Natural killer cell (primary cell): ENCODE measurements around the gene PSPN. TPM values are rescaled to one million over a fixed set of nuclear protein-coding genes. Genes with fewer than 3 reads are reported as not detected.
A peak's percentile ranks its signal among the peaks of the same experiment; 100 is the strongest.

Source experiments
- ATAC-seq, 3 donors: fragments of 150-1000 bp in 2 of 3; fragments of 200-7000 bp in 1 of 3; cut with Tn5 transposase; 1 replicate in 1 of 3; 2 replicates in 2 of 3; pipeline ENCODE4 v1.10.0; 2021; ENCODE audit warnings: mild to moderate bottlenecking in 2 of 3, moderate library complexity in 2 of 3
- DNase-seq, 2 donors: peaks; one replicate each; pipeline versions ENCODE4 v3.0.0 to v3.0.0-alpha.2; 2013 to 2021; ENCODE audit warnings: mixed read lengths in 1 of 2
- H3K27ac ChIP-seq: one replicate; pipeline ENCODE4 v1.5.1; 2013; ENCODE audit warnings: mild to moderate bottlenecking, low read length
- H3K27me3 ChIP-seq: one replicate; pipeline ENCODE4 v1.6.1; 2013; ENCODE audit warnings: low read length; ENCODE audit not compliant: control insufficient read depth, insufficient read depth
- H3K36me3 ChIP-seq: one replicate; pipeline ENCODE4 v1.6.1; 2013; ENCODE audit warnings: low read length; ENCODE audit not compliant: control insufficient read depth, insufficient read depth
- H3K4me1 ChIP-seq: one replicate; pipeline ENCODE4 v1.6.1; 2013; ENCODE audit warnings: low read length; ENCODE audit not compliant: control insufficient read depth, insufficient read depth
- H3K4me3 ChIP-seq: one replicate; pipeline ENCODE4 v1.5.1; 2013; ENCODE audit warnings: low read length
- H3K9me3 ChIP-seq: one replicate; pipeline ENCODE4 v1.6.1; 2013; ENCODE audit warnings: low read length; ENCODE audit not compliant: control insufficient read depth, insufficient read depth
- H3K27ac Mint-ChIP-seq, 2 donors: one replicate each; pipeline ENCODE4 v1.8.0; 2022; ENCODE audit warnings: mild to moderate bottlenecking in 2 of 2, mixed read lengths in 2 of 2, moderate library complexity in 1 of 2
- H3K27me3 Mint-ChIP-seq, 2 donors: one replicate each; pipeline ENCODE4 v1.8.0; 2022; ENCODE audit warnings: low read depth in 2 of 2, mixed read lengths in 2 of 2
- H3K36me3 Mint-ChIP-seq: one replicate; pipeline ENCODE4 v1.8.0; 2022; ENCODE audit warnings: mixed read lengths
- H3K4me1 Mint-ChIP-seq, 2 donors: one replicate each; pipeline ENCODE4 v1.8.0; 2022; ENCODE audit warnings: mixed read lengths in 2 of 2
- H3K4me3 Mint-ChIP-seq: one replicate; pipeline ENCODE4 v1.8.0; 2022; ENCODE audit warnings: mild to moderate bottlenecking, moderate library complexity, mixed read lengths
- H3K9me3 Mint-ChIP-seq, 2 donors: one replicate each; pipeline ENCODE4 v1.8.0; 2022; ENCODE audit warnings: mixed read lengths in 2 of 2
- WGBS: methylation state at CpG from one replicate; pipeline ENCODE4 v1.1.7; 2013; ENCODE audit warnings: missing lambda C conversion rate; ENCODE audit not compliant: insufficient coverage; 5-methylcytosine and 5-hydroxymethylcytosine counted together
- intact Hi-C: fragments of 100-400 bp; cut with micrococcal nuclease; formaldehyde crosslinking; loops from one replicate; pipeline ENCODE4 v1.14.2; 2022
- total RNA-seq, 4 donors: library from RNA; stranded (reverse); fragments of 120-200 nt in 1 of 4; gene quantifications; one replicate each; pipeline versions ENCODE4 v1.2.3 to v1.2.4, GENCODE V29; 2013 to 2022
- TF ChIP-seq, protein P1 (sequence below): fragments of 200-600 bp; IDR thresholded peaks from one replicate; pipeline ENCODE4 v1.8.0; 2022; ENCODE audit warnings: antibody characterized with exemption

PSPN gene
- total RNA-seq, 3 donors from 2014 or later (not counting 1 experiment from before 2014, with no cell fraction given) = 0.82 to 1.1 (median 1.0) TPM

DNA sequence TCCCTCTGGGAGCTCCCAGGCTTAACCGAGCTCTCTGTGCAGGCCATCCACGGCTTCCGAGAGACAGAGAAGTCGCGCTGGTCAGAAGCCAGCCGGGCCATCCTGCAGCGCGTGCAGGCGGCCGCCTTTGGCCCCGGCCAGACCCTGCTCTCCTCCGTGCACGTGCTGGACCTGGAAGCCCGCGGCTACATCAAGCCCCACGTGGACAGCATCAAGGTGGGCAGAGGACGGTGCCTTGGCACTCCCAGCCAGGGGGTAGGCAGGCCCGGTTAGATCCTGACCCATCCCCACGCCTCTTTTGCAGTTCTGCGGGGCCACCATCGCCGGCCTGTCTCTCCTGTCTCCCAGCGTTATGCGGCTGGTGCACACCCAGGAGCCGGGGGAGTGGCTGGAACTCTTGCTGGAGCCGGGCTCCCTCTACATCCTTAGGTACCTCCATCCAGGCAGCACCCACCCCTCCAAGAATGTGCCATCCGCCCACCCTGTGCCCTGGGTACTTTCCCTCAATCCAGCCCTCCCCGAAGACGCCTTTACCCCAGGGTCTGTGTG, 1.5 kb downstream of the PSPN start:
- DNase-seq (peak in 1 of 2 donors; percentile 25), ATAC-seq (no peak)
- 95% methylated on average over 29 of the region's 29 CpGs for whole genome bisulfite sequencing
- Histone ChIP-seq H3K4me3 (no peak overlapping the region), H3K4me1 (peaks cover 15% of the 10 kb centered on the region), H3K27ac (no peak overlapping the region), H3K27me3 (no peaks in the 10 kb centered on the region), H3K9me3 (no peaks in the 10 kb centered on the region), H3K36me3 (peaks cover 4% of the 10 kb centered on the region)
- no peaks in the 10 kb centered on the region for H3K27me3 Mint-ChIP-seq
- H3K9me3 Mint-ChIP-seq = no peaks in the 10 kb centered on the region
- H3K4me3 Mint-ChIP-seq = peak overlapping the region; percentile 91
- H3K27ac Mint-ChIP-seq = peak overlapping the region; percentile 59 to 97
- TF ChIP-seq, protein P1, sequence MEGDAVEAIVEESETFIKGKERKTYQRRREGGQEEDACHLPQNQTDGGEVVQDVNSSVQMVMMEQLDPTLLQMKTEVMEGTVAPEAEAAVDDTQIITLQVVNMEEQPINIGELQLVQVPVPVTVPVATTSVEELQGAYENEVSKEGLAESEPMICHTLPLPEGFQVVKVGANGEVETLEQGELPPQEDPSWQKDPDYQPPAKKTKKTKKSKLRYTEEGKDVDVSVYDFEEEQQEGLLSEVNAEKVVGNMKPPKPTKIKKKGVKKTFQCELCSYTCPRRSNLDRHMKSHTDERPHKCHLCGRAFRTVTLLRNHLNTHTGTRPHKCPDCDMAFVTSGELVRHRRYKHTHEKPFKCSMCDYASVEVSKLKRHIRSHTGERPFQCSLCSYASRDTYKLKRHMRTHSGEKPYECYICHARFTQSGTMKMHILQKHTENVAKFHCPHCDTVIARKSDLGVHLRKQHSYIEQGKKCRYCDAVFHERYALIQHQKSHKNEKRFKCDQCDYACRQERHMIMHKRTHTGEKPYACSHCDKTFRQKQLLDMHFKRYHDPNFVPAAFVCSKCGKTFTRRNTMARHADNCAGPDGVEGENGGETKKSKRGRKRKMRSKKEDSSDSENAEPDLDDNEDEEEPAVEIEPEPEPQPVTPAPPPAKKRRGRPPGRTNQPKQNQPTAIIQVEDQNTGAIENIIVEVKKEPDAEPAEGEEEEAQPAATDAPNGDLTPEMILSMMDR = no peak
- no peaks in the 10 kb centered on the region for H3K36me3 Mint-ChIP-seq
- intact Hi-C loops = no loop called here
- H3K4me1 Mint-ChIP-seq = peaks cover 14 to 24% of the 10 kb centered on the region in 2 donors

DNA sequence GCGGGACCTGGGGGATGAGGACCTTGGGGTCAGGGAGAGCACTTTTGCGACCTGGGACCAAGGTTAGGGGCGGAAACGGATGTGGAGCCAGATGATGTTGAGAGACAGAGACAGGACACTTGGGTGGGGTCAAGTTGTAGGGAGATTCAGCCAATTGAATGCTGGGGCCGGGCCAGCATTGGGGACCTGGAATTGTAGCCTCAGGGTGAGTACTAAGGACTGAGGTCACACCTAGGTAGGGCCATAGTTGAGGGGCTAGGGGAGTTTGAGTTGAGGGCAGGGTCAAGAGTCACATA, 2.0 kb downstream of the PSPN start:
- Mint-ChIP-seq H3K27me3 (no peaks in the 10 kb centered on the region), H3K4me3 (peak overlapping the region; percentile 91), H3K36me3 (no peaks in the 10 kb centered on the region), H3K27ac (peak overlapping the region; percentile 59 to 97), H3K4me1 (peaks cover 15 to 25% of the 10 kb centered on the region in 2 donors), H3K9me3 (no peaks in the 10 kb centered on the region)
- no peak for ATAC-seq
- H3K27ac ChIP-seq = peak overlapping the region; percentile 13
- H3K27me3 ChIP-seq = no peaks in the 10 kb centered on the region
- intact Hi-C loops = loop anchor here (1.0 to 2.0 kb wide), 2 partner anchors 20 to 469 kb away; partner anchors contain the start of genes GTF2F1 and VMAC
- no peak for DNase-seq
- H3K4me3 ChIP-seq = peak overlapping the region; percentile 15
- peaks cover 15% of the 10 kb centered on the region for H3K4me1 ChIP-seq
- H3K36me3 ChIP-seq = peaks cover 7% of the 10 kb centered on the region
- H3K9me3 ChIP-seq = no peaks in the 10 kb centered on the region
- TF ChIP-seq, protein P1 = no peak
- 48% methylated on average over 5 of the region's 5 CpGs for WGBS

DNA sequence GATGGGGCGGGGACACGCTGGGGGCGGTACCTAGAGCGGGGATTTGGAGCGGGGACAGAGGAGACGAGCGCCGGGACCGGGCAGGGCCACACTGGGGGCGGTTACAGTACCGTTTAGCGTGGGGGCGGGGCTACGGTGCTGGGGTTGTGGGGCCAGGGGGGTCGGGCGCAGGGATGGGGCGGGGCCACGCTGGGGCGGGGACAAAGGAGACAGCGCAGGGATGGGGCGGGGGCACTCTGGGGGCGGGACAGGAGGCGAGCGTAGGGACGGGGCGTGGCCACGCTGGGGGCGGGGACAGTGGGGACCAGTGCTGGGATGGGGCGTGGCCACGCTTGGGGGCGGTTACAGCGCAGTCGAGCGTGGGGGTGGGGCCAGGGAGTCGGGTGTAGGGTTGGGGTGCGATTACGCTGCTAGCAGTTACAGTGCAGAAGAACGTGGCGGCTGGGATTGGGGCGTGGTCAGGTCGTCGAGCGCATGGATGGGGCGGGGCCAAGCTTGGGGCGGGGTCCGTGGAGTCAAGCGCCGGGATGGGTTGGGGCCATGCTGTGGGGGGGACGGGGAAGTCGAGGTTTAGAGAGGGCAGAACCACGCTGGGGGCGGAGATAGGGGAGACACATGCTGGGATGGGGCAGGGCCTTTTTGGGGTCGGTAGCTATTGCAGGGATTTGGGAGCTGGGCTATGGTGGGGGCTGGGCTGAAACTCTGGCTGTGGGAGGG, 2.5 kb downstream of the PSPN start:
- under 1% methylated on average over 53 of the region's 53 CpGs for WGBS
- intact Hi-C loops = loop anchor here (1.0 to 2.0 kb wide), 2 partner anchors 20 to 468 kb away; partner anchors contain the start of genes GTF2F1 and VMAC
- TF ChIP-seq, protein P1 = no peak
- no peaks in the 10 kb centered on the region for H3K9me3 Mint-ChIP-seq
- H3K36me3 Mint-ChIP-seq = no peaks in the 10 kb centered on the region
- H3K4me1 Mint-ChIP-seq = peaks cover 15 to 25% of the 10 kb centered on the region in 2 donors
- Histone ChIP-seq H3K27me3 (no peaks in the 10 kb centered on the region), H3K4me1 (peaks cover 15% of the 10 kb centered on the region), H3K4me3 (peak overlapping the region; percentile 79), H3K27ac (peak overlapping the region; percentile 97), H3K36me3 (peaks cover 11% of the 10 kb centered on the region), H3K9me3 (no peaks in the 10 kb centered on the region)
- peak; percentile 96 to 99 for DNase-seq
- no peaks in the 10 kb centered on the region for H3K27me3 Mint-ChIP-seq
- peak overlapping the region; percentile 88 to 97 for H3K27ac Mint-ChIP-seq
- ATAC-seq = peak; percentile 72 to 89 (median 72)
- H3K4me3 Mint-ChIP-seq = peak overlapping the region; percentile 91
